ENCODE measurements around the gene GLI3.

The GLI3 gene

DNA sequence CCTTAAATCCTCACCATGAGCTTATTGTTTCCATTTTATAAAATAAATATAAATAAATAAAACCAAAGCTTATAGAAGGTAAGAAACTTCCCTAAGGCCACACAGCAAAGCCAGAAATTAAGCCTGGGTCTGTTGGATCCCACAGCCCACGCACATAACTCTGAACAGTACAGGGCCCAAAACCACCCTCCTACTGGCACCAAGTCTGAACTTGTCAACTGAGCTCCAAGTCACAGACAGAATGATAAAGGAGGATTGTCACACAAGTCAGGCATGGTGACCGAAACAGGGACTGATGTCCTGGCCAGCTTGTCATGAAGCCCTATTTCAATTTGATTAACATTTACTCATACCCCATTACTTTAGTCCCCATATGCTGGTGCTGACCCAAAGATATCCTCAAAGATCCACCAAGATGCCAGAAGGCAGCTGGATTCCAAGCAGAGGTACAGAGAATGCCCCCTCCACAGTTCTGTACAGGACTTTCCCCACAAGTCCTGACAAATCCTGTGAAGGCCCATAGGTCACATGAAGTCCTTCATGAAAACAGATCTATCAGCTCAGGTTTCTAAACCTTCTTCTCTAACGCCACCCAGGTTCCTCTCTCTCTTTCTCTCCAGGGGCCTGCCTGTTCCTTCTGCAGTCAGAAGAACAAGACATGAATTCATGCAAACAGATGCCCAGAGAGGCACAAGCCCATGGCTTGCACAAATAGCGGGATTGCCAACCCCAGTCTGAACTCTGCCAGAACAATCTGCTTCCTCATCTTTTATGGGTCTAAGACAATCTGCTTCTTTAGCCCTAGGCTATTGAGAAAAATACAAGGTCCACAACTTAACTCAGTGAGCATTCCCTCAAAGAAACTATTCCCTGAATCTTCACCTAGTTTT lies 60.9 kb downstream of the GLI3 start:
- H2AFZ ChIP-seq (ENCODE audit: low read depth, low read length): no peak overlapping the region
- TF ChIP-seq, protein P1, sequence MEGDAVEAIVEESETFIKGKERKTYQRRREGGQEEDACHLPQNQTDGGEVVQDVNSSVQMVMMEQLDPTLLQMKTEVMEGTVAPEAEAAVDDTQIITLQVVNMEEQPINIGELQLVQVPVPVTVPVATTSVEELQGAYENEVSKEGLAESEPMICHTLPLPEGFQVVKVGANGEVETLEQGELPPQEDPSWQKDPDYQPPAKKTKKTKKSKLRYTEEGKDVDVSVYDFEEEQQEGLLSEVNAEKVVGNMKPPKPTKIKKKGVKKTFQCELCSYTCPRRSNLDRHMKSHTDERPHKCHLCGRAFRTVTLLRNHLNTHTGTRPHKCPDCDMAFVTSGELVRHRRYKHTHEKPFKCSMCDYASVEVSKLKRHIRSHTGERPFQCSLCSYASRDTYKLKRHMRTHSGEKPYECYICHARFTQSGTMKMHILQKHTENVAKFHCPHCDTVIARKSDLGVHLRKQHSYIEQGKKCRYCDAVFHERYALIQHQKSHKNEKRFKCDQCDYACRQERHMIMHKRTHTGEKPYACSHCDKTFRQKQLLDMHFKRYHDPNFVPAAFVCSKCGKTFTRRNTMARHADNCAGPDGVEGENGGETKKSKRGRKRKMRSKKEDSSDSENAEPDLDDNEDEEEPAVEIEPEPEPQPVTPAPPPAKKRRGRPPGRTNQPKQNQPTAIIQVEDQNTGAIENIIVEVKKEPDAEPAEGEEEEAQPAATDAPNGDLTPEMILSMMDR (IDR thresholded peaks at IDR 0.05; ENCODE audit: low read depth, low read length): no peak
- TF ChIP-seq EZH2phosphoT487 (IDR thresholded peaks at IDR 0.05; ENCODE audit: low read depth): no peak
- H3K4me1 ChIP-seq (ENCODE audit: low read length): no peaks in the 10 kb centered on the region
- H3K36me3 ChIP-seq (replicated peaks; ENCODE audit: low read depth, low read length): no peaks in the 10 kb centered on the region
- H3K4me2 ChIP-seq (ENCODE audit: low read length): no peak overlapping the region
- no peak overlapping the region for H3K9ac ChIP-seq (ENCODE audit: low read length)
- no peaks in the 10 kb centered on the region for H3K79me2 ChIP-seq (ENCODE audit: low read length)
- H3K9me3 ChIP-seq (ENCODE audit: insufficient read depth, low read length): no peaks in the 10 kb centered on the region
- H4K20me1 ChIP-seq (ENCODE audit: insufficient read depth, low read length): no peaks in the 10 kb centered on the region
- H3K27ac ChIP-seq (ENCODE audit: low read length): no peak overlapping the region
- H3K27me3 ChIP-seq (ENCODE audit: low read depth, low read length): no peaks in the 10 kb centered on the region
- no peak overlapping the region for H3K4me3 ChIP-seq (ENCODE audit: low read length)

- Histone ChIP-seq H3K27me3 (ENCODE audit: low read depth, low read length) (no peaks in the 10 kb centered on the region), H3K4me1 (ENCODE audit: low read length) (no peaks in the 10 kb centered on the region), H3K4me2 (ENCODE audit: low read length) (no peak overlapping the region), H2AFZ (ENCODE audit: low read depth, low read length) (no peak overlapping the region), H3K9ac (ENCODE audit: low read length) (no peak overlapping the region), H3K27ac (ENCODE audit: low read length) (no peak overlapping the region), H3K36me3 (replicated peaks; ENCODE audit: low read depth, low read length) (no peaks in the 10 kb centered on the region), H3K9me3 (ENCODE audit: insufficient read depth, low read length) (no peaks in the 10 kb centered on the region), H3K79me2 (ENCODE audit: low read length) (no peaks in the 10 kb centered on the region), H4K20me1 (ENCODE audit: insufficient read depth, low read length) (no peaks in the 10 kb centered on the region), H3K4me3 (ENCODE audit: low read length) (no peak overlapping the region)
- TF ChIP-seq, protein P1 (IDR thresholded peaks at IDR 0.05; ENCODE audit: low read depth, low read length): no peak
- TF ChIP-seq EZH2phosphoT487 (IDR thresholded peaks at IDR 0.05; ENCODE audit: low read depth): no peak
These were observed 62.6 kb downstream of the GLI3 start for GRCh38 chr7:42174391-42174912.

GRCh38 chr7:42170724-42171123 lies 66.3 kb downstream of the GLI3 start:
- Histone ChIP-seq H3K27ac (ENCODE audit: low read length) (no peak overlapping the region), H2AFZ (ENCODE audit: low read depth, low read length) (no peak overlapping the region), H3K79me2 (ENCODE audit: low read length) (no peaks in the 10 kb centered on the region), H3K4me2 (ENCODE audit: low read length) (no peak overlapping the region), H3K4me1 (ENCODE audit: low read length) (no peaks in the 10 kb centered on the region), H3K4me3 (ENCODE audit: low read length) (no peak overlapping the region), H3K9me3 (ENCODE audit: insufficient read depth, low read length) (no peaks in the 10 kb centered on the region), H3K36me3 (replicated peaks; ENCODE audit: low read depth, low read length) (no peaks in the 10 kb centered on the region), H3K9ac (ENCODE audit: low read length) (no peak overlapping the region), H4K20me1 (ENCODE audit: insufficient read depth, low read length) (no peaks in the 10 kb centered on the region), H3K27me3 (ENCODE audit: low read depth, low read length) (no peaks in the 10 kb centered on the region)
- TF ChIP-seq EZH2phosphoT487 (IDR thresholded peaks at IDR 0.05; ENCODE audit: low read depth): no peak
- TF ChIP-seq, protein P1 (IDR thresholded peaks at IDR 0.05; ENCODE audit: low read depth, low read length): no peak

- Histone ChIP-seq H4K20me1 (ENCODE audit: insufficient read depth, low read length) (no peaks in the 10 kb centered on the region), H3K27me3 (ENCODE audit: low read depth, low read length) (no peaks in the 10 kb centered on the region), H3K4me3 (ENCODE audit: low read length) (no peak overlapping the region), H3K4me2 (ENCODE audit: low read length) (no peak overlapping the region), H3K9ac (ENCODE audit: low read length) (no peak overlapping the region), H3K36me3 (replicated peaks; ENCODE audit: low read depth, low read length) (no peaks in the 10 kb centered on the region), H3K79me2 (ENCODE audit: low read length) (no peaks in the 10 kb centered on the region), H3K4me1 (ENCODE audit: low read length) (no peaks in the 10 kb centered on the region), H2AFZ (ENCODE audit: low read depth, low read length) (no peak overlapping the region), H3K27ac (ENCODE audit: low read length) (no peak overlapping the region), H3K9me3 (ENCODE audit: insufficient read depth, low read length) (no peaks in the 10 kb centered on the region)
- TF ChIP-seq, protein P1 (IDR thresholded peaks at IDR 0.05; ENCODE audit: low read depth, low read length): no peak
- TF ChIP-seq EZH2phosphoT487 (IDR thresholded peaks at IDR 0.05; ENCODE audit: low read depth): no peak
These were observed 68.5 kb downstream of the GLI3 start for GRCh38 chr7:42168512-42168911.

Measured in OCI-LY3 (cell line).